Measurements from ENCODE around the gene RFX2.

DNA sequence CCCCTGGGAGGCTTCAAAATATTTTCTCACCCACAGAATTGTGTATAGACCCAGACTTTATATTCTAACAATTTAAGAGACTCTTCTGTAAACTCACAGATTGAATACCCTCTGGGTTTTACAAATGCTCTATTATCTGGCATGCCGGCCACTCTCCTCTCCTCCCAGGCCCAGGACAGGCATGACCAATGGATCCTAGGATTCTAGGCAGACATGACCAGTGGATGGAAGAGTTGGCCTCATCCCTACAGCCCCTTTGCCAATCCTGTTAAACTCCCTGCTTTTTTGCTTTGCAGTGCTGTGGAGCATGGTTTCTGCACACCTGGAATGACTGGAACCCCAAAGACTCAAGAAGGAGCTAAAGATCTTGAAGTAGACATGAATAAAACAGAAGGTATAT, 30.9 kb upstream of the RFX2 start:
- TF ChIP-seq, protein P1, sequence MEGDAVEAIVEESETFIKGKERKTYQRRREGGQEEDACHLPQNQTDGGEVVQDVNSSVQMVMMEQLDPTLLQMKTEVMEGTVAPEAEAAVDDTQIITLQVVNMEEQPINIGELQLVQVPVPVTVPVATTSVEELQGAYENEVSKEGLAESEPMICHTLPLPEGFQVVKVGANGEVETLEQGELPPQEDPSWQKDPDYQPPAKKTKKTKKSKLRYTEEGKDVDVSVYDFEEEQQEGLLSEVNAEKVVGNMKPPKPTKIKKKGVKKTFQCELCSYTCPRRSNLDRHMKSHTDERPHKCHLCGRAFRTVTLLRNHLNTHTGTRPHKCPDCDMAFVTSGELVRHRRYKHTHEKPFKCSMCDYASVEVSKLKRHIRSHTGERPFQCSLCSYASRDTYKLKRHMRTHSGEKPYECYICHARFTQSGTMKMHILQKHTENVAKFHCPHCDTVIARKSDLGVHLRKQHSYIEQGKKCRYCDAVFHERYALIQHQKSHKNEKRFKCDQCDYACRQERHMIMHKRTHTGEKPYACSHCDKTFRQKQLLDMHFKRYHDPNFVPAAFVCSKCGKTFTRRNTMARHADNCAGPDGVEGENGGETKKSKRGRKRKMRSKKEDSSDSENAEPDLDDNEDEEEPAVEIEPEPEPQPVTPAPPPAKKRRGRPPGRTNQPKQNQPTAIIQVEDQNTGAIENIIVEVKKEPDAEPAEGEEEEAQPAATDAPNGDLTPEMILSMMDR (IDR thresholded peaks at IDR 0.05; ENCODE audit: insufficient read depth, low read length) = no peak
- no peak for TF ChIP-seq POLR2AphosphoS5 (IDR thresholded peaks at IDR 0.05; ENCODE audit: low read depth)
- TF ChIP-seq, protein P2, sequence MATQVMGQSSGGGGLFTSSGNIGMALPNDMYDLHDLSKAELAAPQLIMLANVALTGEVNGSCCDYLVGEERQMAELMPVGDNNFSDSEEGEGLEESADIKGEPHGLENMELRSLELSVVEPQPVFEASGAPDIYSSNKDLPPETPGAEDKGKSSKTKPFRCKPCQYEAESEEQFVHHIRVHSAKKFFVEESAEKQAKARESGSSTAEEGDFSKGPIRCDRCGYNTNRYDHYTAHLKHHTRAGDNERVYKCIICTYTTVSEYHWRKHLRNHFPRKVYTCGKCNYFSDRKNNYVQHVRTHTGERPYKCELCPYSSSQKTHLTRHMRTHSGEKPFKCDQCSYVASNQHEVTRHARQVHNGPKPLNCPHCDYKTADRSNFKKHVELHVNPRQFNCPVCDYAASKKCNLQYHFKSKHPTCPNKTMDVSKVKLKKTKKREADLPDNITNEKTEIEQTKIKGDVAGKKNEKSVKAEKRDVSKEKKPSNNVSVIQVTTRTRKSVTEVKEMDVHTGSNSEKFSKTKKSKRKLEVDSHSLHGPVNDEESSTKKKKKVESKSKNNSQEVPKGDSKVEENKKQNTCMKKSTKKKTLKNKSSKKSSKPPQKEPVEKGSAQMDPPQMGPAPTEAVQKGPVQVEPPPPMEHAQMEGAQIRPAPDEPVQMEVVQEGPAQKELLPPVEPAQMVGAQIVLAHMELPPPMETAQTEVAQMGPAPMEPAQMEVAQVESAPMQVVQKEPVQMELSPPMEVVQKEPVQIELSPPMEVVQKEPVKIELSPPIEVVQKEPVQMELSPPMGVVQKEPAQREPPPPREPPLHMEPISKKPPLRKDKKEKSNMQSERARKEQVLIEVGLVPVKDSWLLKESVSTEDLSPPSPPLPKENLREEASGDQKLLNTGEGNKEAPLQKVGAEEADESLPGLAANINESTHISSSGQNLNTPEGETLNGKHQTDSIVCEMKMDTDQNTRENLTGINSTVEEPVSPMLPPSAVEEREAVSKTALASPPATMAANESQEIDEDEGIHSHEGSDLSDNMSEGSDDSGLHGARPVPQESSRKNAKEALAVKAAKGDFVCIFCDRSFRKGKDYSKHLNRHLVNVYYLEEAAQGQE (IDR thresholded peaks at IDR 0.05; ENCODE audit: insufficient replicate concordance, low read depth) = no peak
- no peak for TF ChIP-seq GABPA (IDR thresholded peaks at IDR 0.05; ENCODE audit: low read depth)
- TF ChIP-seq SPI1 (IDR thresholded peaks at IDR 0.05; ENCODE audit: borderline replicate concordance, low read depth) = no peak
